ENCODE results near the gene CMTM4. TPM values are rescaled to one million over a fixed set of nuclear protein-coding genes. Genes with fewer than 3 reads are reported as not detected.

Gene CMTM4
- polyA plus RNA-seq, 1 experiment, result 28.0 TPM

DNA sequence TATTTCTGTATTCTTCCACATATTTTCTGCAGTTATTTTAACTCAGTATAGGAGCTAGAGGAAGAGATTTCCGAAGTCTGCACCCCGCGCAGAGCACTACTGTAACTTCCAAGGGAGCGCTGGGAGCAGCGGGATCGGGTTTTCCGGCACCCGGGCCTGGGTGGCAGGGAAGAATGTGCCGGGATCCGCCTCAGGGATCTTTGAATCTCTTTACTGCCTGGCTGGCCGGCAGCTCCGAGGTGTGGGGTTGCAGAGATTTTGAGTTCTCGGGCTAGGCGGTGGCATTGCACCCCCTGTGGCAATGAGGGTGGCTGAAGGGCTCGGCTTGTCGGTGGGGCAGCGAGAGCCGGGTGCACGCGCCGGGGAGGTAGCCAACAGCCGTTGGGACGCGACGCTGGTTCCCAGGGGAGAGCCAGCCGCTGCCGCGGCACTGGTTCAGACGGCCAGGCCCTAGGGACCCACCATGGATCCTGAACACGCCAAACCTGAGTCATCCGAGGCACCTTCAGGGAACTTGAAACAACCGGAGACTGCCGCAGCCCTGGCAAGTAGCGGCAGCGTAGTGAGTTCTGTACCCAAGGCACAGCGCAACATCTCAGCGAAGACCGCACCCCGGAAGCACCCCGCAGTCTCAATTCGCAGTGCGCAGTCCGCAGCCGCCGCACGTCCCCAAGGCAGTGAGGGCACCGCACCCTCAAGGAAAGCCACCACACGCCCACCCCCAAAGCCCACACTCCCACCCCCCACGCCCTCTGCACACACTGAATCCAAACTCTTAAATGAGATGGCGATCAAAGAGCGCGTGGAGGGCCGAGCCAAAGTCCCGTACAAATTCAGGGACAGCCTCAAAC, 130.3 kb downstream of the CMTM4 start, which contains the start of gene CMTM1:
Gene CMTM1, plus strand, starts transcription at position 389 of the 851 bp plus-strand sequence. Its CDS starts 75 bp downstream, at position 464.
- POLR2A ChIA-PET, result no interaction called here
- Histone ChIP-seq H3K36me3 (ENCODE audit: control insufficient read depth, insufficient read depth, low read length) (peaks cover 2% of the 10 kb centered on the region; the same call in 1 of the 2 replicates), H3K27me3 (ENCODE audit: control insufficient read depth, insufficient read depth, low read length) (no peaks in the 10 kb centered on the region), H3K4me3 (ENCODE audit: low read depth, low read length) (no peak within 1 kb of the TSS)
- DNase-seq (ENCODE audit: low read depth), result no peak
- CTCF ChIA-PET, result interaction anchor here (3.7 kb wide), 1 partner anchor 13 kb away, joined by 13 read pairs; the partner anchor contains the start of gene CKLF
- TF ChIP-seq, protein P1, sequence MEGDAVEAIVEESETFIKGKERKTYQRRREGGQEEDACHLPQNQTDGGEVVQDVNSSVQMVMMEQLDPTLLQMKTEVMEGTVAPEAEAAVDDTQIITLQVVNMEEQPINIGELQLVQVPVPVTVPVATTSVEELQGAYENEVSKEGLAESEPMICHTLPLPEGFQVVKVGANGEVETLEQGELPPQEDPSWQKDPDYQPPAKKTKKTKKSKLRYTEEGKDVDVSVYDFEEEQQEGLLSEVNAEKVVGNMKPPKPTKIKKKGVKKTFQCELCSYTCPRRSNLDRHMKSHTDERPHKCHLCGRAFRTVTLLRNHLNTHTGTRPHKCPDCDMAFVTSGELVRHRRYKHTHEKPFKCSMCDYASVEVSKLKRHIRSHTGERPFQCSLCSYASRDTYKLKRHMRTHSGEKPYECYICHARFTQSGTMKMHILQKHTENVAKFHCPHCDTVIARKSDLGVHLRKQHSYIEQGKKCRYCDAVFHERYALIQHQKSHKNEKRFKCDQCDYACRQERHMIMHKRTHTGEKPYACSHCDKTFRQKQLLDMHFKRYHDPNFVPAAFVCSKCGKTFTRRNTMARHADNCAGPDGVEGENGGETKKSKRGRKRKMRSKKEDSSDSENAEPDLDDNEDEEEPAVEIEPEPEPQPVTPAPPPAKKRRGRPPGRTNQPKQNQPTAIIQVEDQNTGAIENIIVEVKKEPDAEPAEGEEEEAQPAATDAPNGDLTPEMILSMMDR (IDR thresholded peaks at IDR 0.05; ENCODE audit: insufficient read depth, low read depth, low read length), result no peak

Small RNA genes lying within 50 kb of the gene (small RNA-seq; reads per million reads assigned to genes)
- not detected for gene CKLF-CMTM1 (ENCODE audit: insufficient read length, low read depth, low replicate concordance)

Other genes with a start within 250 kb of the CMTM4 start
- gene TK2, start 146.6 kb downstream of the CMTM4 start, polyA plus RNA-seq (2011; rRNA removed), result 38.9 and 42.7 TPM in 2 replicates
- gene CKLF, start 144.2 kb downstream of the CMTM4 start, polyA plus RNA-seq (2011; rRNA removed), result 60.8 and 66.9 TPM in 2 replicates
- 2.7 and 3.2 TPM in 2 replicates for gene CMTM1, start 130.3 kb downstream of the CMTM4 start, polyA plus RNA-seq (2011; rRNA removed)
- not detected in 2 replicates for gene CMTM2, start 117.3 kb downstream of the CMTM4 start, polyA plus RNA-seq (2011; rRNA removed)
- gene CMTM3, start 92.0 kb downstream of the CMTM4 start, polyA plus RNA-seq (2011; rRNA removed), result 31.3 and 35.5 TPM in 2 replicates
- 82.0 and 82.8 TPM in 2 replicates for gene DYNC1LI2, start 54.9 kb upstream of the CMTM4 start, polyA plus RNA-seq (2011; rRNA removed)
- 0.07 TPM in 1 of 2 replicates, not detected in the other for gene TERB1, start 104.8 kb upstream of the CMTM4 start, polyA plus RNA-seq (2011; rRNA removed)
- 27.3 and 43.6 TPM in 2 replicates for gene NAE1, start 134.2 kb upstream of the CMTM4 start, polyA plus RNA-seq (2011; rRNA removed)
- gene CA7, start 147.7 kb upstream of the CMTM4 start, polyA plus RNA-seq (2011; rRNA removed), result not detected in 2 replicates
- 8.1 and 10.3 TPM in 2 replicates for gene PDP2, start 183.8 kb upstream of the CMTM4 start, polyA plus RNA-seq (2011; rRNA removed)
- gene CDH16, start 222.1 kb upstream of the CMTM4 start, polyA plus RNA-seq (2011; rRNA removed), result not detected in 2 replicates
- 1.8 and 3.8 TPM in 2 replicates for gene RRAD, start 228.8 kb upstream of the CMTM4 start, polyA plus RNA-seq (2011; rRNA removed)
- 155 and 171 TPM in 2 replicates for gene CIAO2B, start 237.7 kb upstream of the CMTM4 start, polyA plus RNA-seq (2011; rRNA removed)
- gene CES2, start 238.8 kb upstream of the CMTM4 start, polyA plus RNA-seq (2011; rRNA removed), result 23.8 and 33.3 TPM in 2 replicates